ACC112 (cell line): ENCODE results near the gene KCNMA1.

Experiments
- H2AFZ ChIP-seq: fragments of 200-600 bp; sonication (generic); one replicate; pipeline ENCODE4 v1.6.0; 2017; ENCODE audit warnings: antibody characterized with exemption, low read length; ENCODE audit not compliant: unreplicated experiment
- H3K27ac ChIP-seq: fragments of 200-600 bp; sonication (generic); 2 replicates; pipeline ENCODE4 v1.5.1; 2014; ENCODE audit warnings: low read depth, mild to moderate bottlenecking, antibody characterized with exemption, low read length, moderate library complexity
- H3K27me3 ChIP-seq: fragments of 200-600 bp; sonication (generic); 2 replicates; pipeline ENCODE4 v1.6.1; 2014; ENCODE audit warnings: mild to moderate bottlenecking, antibody characterized with exemption, low read length, moderate library complexity, mixed read lengths; ENCODE audit not compliant: insufficient read depth
- H3K36me3 ChIP-seq: fragments of 200-600 bp; sonication (generic); 2 replicates; pipeline ENCODE4 v1.6.1; 2016; ENCODE audit warnings: mild to moderate bottlenecking, antibody characterized with exemption, low read length, moderate library complexity, mixed read lengths; ENCODE audit not compliant: insufficient read depth
- H3K4me1 ChIP-seq: fragments of 200-600 bp; sonication (generic); one replicate; pipeline ENCODE4 v1.6.1; 2016; ENCODE audit warnings: low read length, mixed read lengths; ENCODE audit not compliant: insufficient read depth, unreplicated experiment, control insufficient read depth
- H3K4me3 ChIP-seq: fragments of 200-600 bp; sonication (generic); 2 replicates; pipeline ENCODE4 v1.5.1; 2014; ENCODE audit warnings: mild to moderate bottlenecking, low read depth, low read length
- H3K79me2 ChIP-seq: fragments of 200-600 bp; sonication (generic); one replicate; pipeline ENCODE4 v1.6.0; 2016; ENCODE audit warnings: low read length; ENCODE audit not compliant: control insufficient read depth, unreplicated experiment, insufficient read depth

Gene KCNMA1

GRCh38 chr10:77036993-77037734 is 600.4 kb downstream of the KCNMA1 start:
- no peaks in the 10 kb centered on the region for H3K79me2 ChIP-seq
- no peaks in the 10 kb centered on the region for H3K27me3 ChIP-seq
- peaks cover 5% of the 10 kb centered on the region for H3K4me1 ChIP-seq
- H2AFZ ChIP-seq, result no peak overlapping the region
- H3K4me3 ChIP-seq, result no peak overlapping the region
- H3K36me3 ChIP-seq, result no peaks in the 10 kb centered on the region
- H3K27ac ChIP-seq, result no peak overlapping the region

GRCh38 chr10:77036276-77036675 is 601.3 kb downstream of the KCNMA1 start:
- H3K4me1 ChIP-seq, result no peaks in the 10 kb centered on the region
- no peaks in the 10 kb centered on the region for H3K27me3 ChIP-seq
- H3K27ac ChIP-seq, result no peak overlapping the region
- no peaks in the 10 kb centered on the region for H3K79me2 ChIP-seq
- H2AFZ ChIP-seq, result no peak overlapping the region
- no peaks in the 10 kb centered on the region for H3K36me3 ChIP-seq
- no peak overlapping the region for H3K4me3 ChIP-seq

- no peaks in the 10 kb centered on the region for H3K27me3 ChIP-seq
These were observed 602.8 kb downstream of the KCNMA1 start for GRCh38 chr10:77034795-77035194.

GRCh38 chr10:77034240-77034639 is 603.4 kb downstream of the KCNMA1 start:
- Histone ChIP-seq H2AFZ (no peak overlapping the region), H3K27me3 (no peaks in the 10 kb centered on the region), H3K4me3 (no peak overlapping the region), H3K36me3 (no peaks in the 10 kb centered on the region), H3K79me2 (no peaks in the 10 kb centered on the region), H3K4me1 (no peaks in the 10 kb centered on the region), H3K27ac (no peak overlapping the region)

More at GRCh38 chr10:77034795-77035194, 602.8 kb downstream of the KCNMA1 start:
- H3K4me1 ChIP-seq, result no peaks in the 10 kb centered on the region
- H3K4me3 ChIP-seq, result no peak overlapping the region
- H2AFZ ChIP-seq, result no peak overlapping the region
- H3K79me2 ChIP-seq, result no peaks in the 10 kb centered on the region
- no peaks in the 10 kb centered on the region for H3K36me3 ChIP-seq
- H3K27ac ChIP-seq, result no peak overlapping the region

GRCh38 chr10:77032188-77032570 is 605.4 kb downstream of the KCNMA1 start:
- H3K36me3 ChIP-seq, result no peaks in the 10 kb centered on the region
- no peaks in the 10 kb centered on the region for H3K27me3 ChIP-seq
- H3K4me1 ChIP-seq, result no peaks in the 10 kb centered on the region
- H2AFZ ChIP-seq, result no peak overlapping the region
- no peak overlapping the region for H3K4me3 ChIP-seq
- no peaks in the 10 kb centered on the region for H3K79me2 ChIP-seq
- no peak overlapping the region for H3K27ac ChIP-seq

GRCh38 chr10:77031531-77032187 is 605.9 kb downstream of the KCNMA1 start:
- Histone ChIP-seq H3K36me3 (no peaks in the 10 kb centered on the region), H2AFZ (no peak overlapping the region), H3K4me3 (no peak overlapping the region), H3K27ac (no peak overlapping the region), H3K4me1 (no peaks in the 10 kb centered on the region), H3K79me2 (no peaks in the 10 kb centered on the region), H3K27me3 (no peaks in the 10 kb centered on the region)

GRCh38 chr10:77030974-77031373 is 606.6 kb downstream of the KCNMA1 start:
- H2AFZ ChIP-seq, result no peak overlapping the region
- no peaks in the 10 kb centered on the region for H3K27me3 ChIP-seq
- H3K4me1 ChIP-seq, result no peaks in the 10 kb centered on the region
- H3K27ac ChIP-seq, result no peak overlapping the region
- no peaks in the 10 kb centered on the region for H3K36me3 ChIP-seq
- no peaks in the 10 kb centered on the region for H3K79me2 ChIP-seq
- no peak overlapping the region for H3K4me3 ChIP-seq

- no peak overlapping the region for H3K27ac ChIP-seq
- no peaks in the 10 kb centered on the region for H3K79me2 ChIP-seq
- H3K27me3 ChIP-seq, result no peaks in the 10 kb centered on the region
- H3K4me1 ChIP-seq, result no peaks in the 10 kb centered on the region
- H3K36me3 ChIP-seq, result no peaks in the 10 kb centered on the region
- no peak overlapping the region for H2AFZ ChIP-seq
- no peak overlapping the region for H3K4me3 ChIP-seq
These were observed 607.6 kb downstream of the KCNMA1 start for GRCh38 chr10:77029777-77030717.

GRCh38 chr10:77028042-77028441 is 609.6 kb downstream of the KCNMA1 start:
- Histone ChIP-seq H3K4me3 (no peak overlapping the region), H3K79me2 (no peaks in the 10 kb centered on the region), H3K36me3 (no peaks in the 10 kb centered on the region), H2AFZ (no peak overlapping the region), H3K27ac (no peak overlapping the region), H3K27me3 (no peaks in the 10 kb centered on the region), H3K4me1 (no peaks in the 10 kb centered on the region)

GRCh38 chr10:77027576-77027975 is 610.0 kb downstream of the KCNMA1 start:
- Histone ChIP-seq H3K4me3 (no peak overlapping the region), H2AFZ (no peak overlapping the region), H3K4me1 (no peaks in the 10 kb centered on the region), H3K36me3 (no peaks in the 10 kb centered on the region), H3K27me3 (no peaks in the 10 kb centered on the region), H3K79me2 (no peaks in the 10 kb centered on the region), H3K27ac (no peak overlapping the region)
